WTC11 (cell line): ENCODE data around the gene DHX30. TPM values are rescaled to one million over a fixed set of nuclear protein-coding genes. Genes with fewer than 3 reads are reported as not detected.
A peak's percentile ranks its signal among the peaks of the same experiment; 100 is the strongest.

ENCODE experiments used
- ATAC-seq: fragments of 200-7000 bp; cut with Tn5 transposase; 2 replicates; pipeline ENCODE4 v1.10.0; 2021; ENCODE audit warnings: mild to moderate bottlenecking, moderate library complexity
- CTCF ChIA-PET: fragments of 300-600 bp; sonication (Branson Sonifier 250); formaldehyde crosslinking; loops from one replicate; lab custom pipeline; 2021; ENCODE audit warnings: antibody characterized with exemption; lab: Charles Lee
- POLR2A ChIA-PET: fragments of 350-600 bp; sonication (Branson Sonifier 250); formaldehyde crosslinking; loops from one replicate; lab custom pipeline; 2021; ENCODE audit warnings: antibody characterized with exemption; lab: Charles Lee
- DNase-seq: peaks from one replicate; pipeline ENCODE4 v3.0.0; 2021; ENCODE audit warnings: low spot score
- H3K27ac Mint-ChIP-seq: 2 replicates; pipeline ENCODE4 v1.8.0; 2021; ENCODE audit warnings: mixed read lengths
- H3K27me3 Mint-ChIP-seq: 2 replicates; pipeline ENCODE4 v1.8.0; 2021; ENCODE audit warnings: low read depth, mild to moderate bottlenecking, moderate library complexity, mixed read lengths
- H3K36me3 Mint-ChIP-seq: 2 replicates; pipeline ENCODE4 v1.8.0; 2021; ENCODE audit warnings: mixed read lengths
- H3K4me1 Mint-ChIP-seq: 2 replicates; pipeline ENCODE4 v1.8.0; 2022; ENCODE audit warnings: mixed read lengths
- H3K4me3 Mint-ChIP-seq: 2 replicates; pipeline ENCODE4 v1.8.0; 2021; ENCODE audit warnings: mild to moderate bottlenecking, moderate library complexity, mixed read lengths
- H3K9me3 Mint-ChIP-seq: 2 replicates; pipeline ENCODE4 v1.8.0; 2021; ENCODE audit warnings: mixed read lengths
- CBFB ChIP-seq: sonication (generic); formaldehyde crosslinking; IDR thresholded peaks from 2 replicates; pipeline ENCODE4 v1.8.1; 2022; ENCODE audit warnings: mild to moderate bottlenecking, low read depth, missing genetic modification reagents
- CREB1 ChIP-seq: sonication (generic); formaldehyde crosslinking; IDR thresholded peaks from 2 replicates; pipeline ENCODE4 v1.8.0; 2023; ENCODE audit warnings: mild to moderate bottlenecking, missing genetic modification reagents
- CREM ChIP-seq: sonication (generic); formaldehyde crosslinking; IDR thresholded peaks from 2 replicates; pipeline ENCODE4 v1.8.1; 2022; ENCODE audit warnings: mild to moderate bottlenecking, missing genetic modification reagents, moderate library complexity
- EMX1 ChIP-seq: fragments of 250-450 bp; sonication (Bioruptor Pico); IDR thresholded peaks from 2 replicates; pipeline ENCODE4 v1.8.0; 2021; ENCODE audit warnings: mild to moderate bottlenecking
- ESRRA ChIP-seq: sonication (generic); formaldehyde crosslinking; IDR thresholded peaks from 2 replicates; pipeline ENCODE4 v1.8.1; 2022; ENCODE audit warnings: mild to moderate bottlenecking, missing genetic modification reagents, borderline replicate concordance
- FOXJ3 ChIP-seq: sonication (generic); formaldehyde crosslinking; IDR thresholded peaks from 2 replicates; pipeline ENCODE4 v1.9.0; 2021; ENCODE audit warnings: missing genetic modification reagents, mild to moderate bottlenecking, borderline replicate concordance
- GABPB1 ChIP-seq: sonication (generic); formaldehyde crosslinking; IDR thresholded peaks from 2 replicates; pipeline ENCODE4 v1.8.1; 2023; ENCODE audit warnings: mild to moderate bottlenecking, missing genetic modification reagents
- JUN ChIP-seq: sonication (generic); formaldehyde crosslinking; IDR thresholded peaks from 2 replicates; pipeline ENCODE4 v1.8.0; 2023; ENCODE audit warnings: mild to moderate bottlenecking, missing genetic modification reagents
- MYBL2 ChIP-seq: sonication (generic); formaldehyde crosslinking; IDR thresholded peaks from 2 replicates; pipeline ENCODE4 v1.8.1; 2023; ENCODE audit warnings: mild to moderate bottlenecking, moderate library complexity, missing genetic modification reagents
- NFE2L1 ChIP-seq: sonication (generic); formaldehyde crosslinking; IDR thresholded peaks from 2 replicates; pipeline ENCODE4 v1.8.1; 2023; ENCODE audit warnings: missing genetic modification reagents
- NR1H2 ChIP-seq: sonication (generic); formaldehyde crosslinking; IDR thresholded peaks from 2 replicates; pipeline ENCODE4 v1.9.0; 2021; ENCODE audit warnings: mild to moderate bottlenecking, moderate library complexity, missing genetic modification reagents
- NR3C1 ChIP-seq: sonication (generic); formaldehyde crosslinking; conservative IDR thresholded peaks from 2 replicates; pipeline ENCODE4 v1.8.1; 2023; ENCODE audit warnings: low read depth, mild to moderate bottlenecking, missing genetic modification reagents
- PREB ChIP-seq: sonication (generic); formaldehyde crosslinking; IDR thresholded peaks from 2 replicates; pipeline ENCODE4 v1.8.1; 2022; ENCODE audit warnings: mild to moderate bottlenecking, missing genetic modification reagents, moderate library complexity, borderline replicate concordance
- SMAD4 ChIP-seq: sonication (generic); formaldehyde crosslinking; IDR thresholded peaks from 2 replicates; pipeline ENCODE4 v1.8.0; 2022; ENCODE audit warnings: mild to moderate bottlenecking, missing genetic modification reagents
- SOX15 ChIP-seq: fragments of 250-450 bp; sonication (Bioruptor Pico); IDR thresholded peaks from 2 replicates; pipeline ENCODE4 v1.9.0; 2021; ENCODE audit warnings: mild to moderate bottlenecking
- TCF7 ChIP-seq: sonication (generic); formaldehyde crosslinking; IDR thresholded peaks from 2 replicates; pipeline ENCODE4 v1.8.0; 2022; ENCODE audit warnings: mild to moderate bottlenecking, low read depth, missing genetic modification reagents, moderate library complexity
- TP53 ChIP-seq: sonication (generic); formaldehyde crosslinking; IDR thresholded peaks from 2 replicates; pipeline ENCODE4 v1.8.1; 2023; ENCODE audit warnings: mild to moderate bottlenecking, missing genetic modification reagents
- ZNF138 ChIP-seq: sonication (generic); formaldehyde crosslinking; conservative IDR thresholded peaks from 2 replicates; pipeline ENCODE4 v1.8.1; 2022; ENCODE audit warnings: mild to moderate bottlenecking, moderate library complexity, missing genetic modification reagents
- ZNF232 ChIP-seq: sonication (generic); formaldehyde crosslinking; IDR thresholded peaks from 2 replicates; pipeline ENCODE4 v1.8.0; 2022; ENCODE audit warnings: mild to moderate bottlenecking, missing genetic modification reagents
- ZNF263 ChIP-seq: sonication (generic); formaldehyde crosslinking; IDR thresholded peaks from 2 replicates; pipeline ENCODE4 v1.8.1; 2022; ENCODE audit warnings: low read depth, mild to moderate bottlenecking, moderate library complexity, missing genetic modification reagents
- ZNF281 ChIP-seq: sonication (generic); formaldehyde crosslinking; IDR thresholded peaks from 2 replicates; pipeline ENCODE4 v1.8.0; 2023; ENCODE audit warnings: mild to moderate bottlenecking, missing genetic modification reagents
- ZNF416 ChIP-seq: fragments of 250-450 bp; sonication (Bioruptor Pico); IDR thresholded peaks from 2 replicates; pipeline ENCODE4 v1.9.0; 2021; ENCODE audit warnings: mild to moderate bottlenecking, inconsistent platforms
- total RNA-seq: library from RNA; stranded (reverse); gene quantifications from 3 replicates; pipeline ENCODE4 v1.2.3, GENCODE V29; 2021
- TF ChIP-seq, protein P1 (sequence below): fragments of 200-600 bp; IDR thresholded peaks from 2 replicates; pipeline ENCODE4 v1.8.0; 2022; ENCODE audit warnings: antibody characterized with exemption
- TF ChIP-seq, protein P2 (sequence below): sonication (generic); formaldehyde crosslinking; IDR thresholded peaks from 2 replicates; pipeline ENCODE4 v1.8.0; 2022; ENCODE audit warnings: missing genetic modification reagents
- TF ChIP-seq, protein P3 (sequence below): sonication (generic); formaldehyde crosslinking; IDR thresholded peaks from 2 replicates; pipeline ENCODE4 v1.8.1; 2022; ENCODE audit warnings: mild to moderate bottlenecking, moderate library complexity, missing genetic modification reagents
- TF ChIP-seq, protein P4 (sequence below): sonication (generic); formaldehyde crosslinking; IDR thresholded peaks from 2 replicates; pipeline ENCODE4 v1.8.1; 2023; ENCODE audit warnings: mild to moderate bottlenecking, missing genetic modification reagents, moderate library complexity

The DHX30 gene
- total RNA-seq, 1 experiment from 2014 or later = 98.1 TPM

GRCh38 chr3:47824541-47825473, 21.9 kb downstream of the DHX30 start:
- H3K36me3 Mint-ChIP-seq = peaks cover 44% of the 10 kb centered on the region
- CTCF ChIA-PET = interaction anchor here (0.6 to 4.1 kb wide), 31 partner anchors 10 to 611 kb away, joined by 3 to 66 read pairs (median 4); partner anchors contain the start of genes CDC25A and DHX30
- H3K27me3 Mint-ChIP-seq = no peaks in the 10 kb centered on the region
- DNase-seq (peak; percentile 82), ATAC-seq (peak; percentile 99)
- H3K4me1 Mint-ChIP-seq = peaks cover 11% of the 10 kb centered on the region
- peak overlapping the region; percentile 91 for H3K27ac Mint-ChIP-seq
- POLR2A ChIA-PET = interaction anchor here (0.6 to 3.2 kb wide), 8 partner anchors 9 to 918 kb away, joined by 3 to 15 read pairs (median 4); partner anchors contain the start of gene CDC25A
- no peaks in the 10 kb centered on the region for H3K9me3 Mint-ChIP-seq
- H3K4me3 Mint-ChIP-seq = peak overlapping the region; percentile 94
- TF ChIP-seq PREB (0 out of 2 replicates have a peak, but pooled peaks have one; percentile 56), SOX15 (CRISPR knock-in tag) (no peak), SMAD4 (CRISPR knock-in tag) (no peak), ESRRA (CRISPR knock-in tag) (peak; percentile 77; the same call in 1 of the 2 replicates), NR3C1 (CRISPR knock-in tag) (0 out of 2 replicates have a peak, but pooled peaks have one; percentile 42), CBFB (peak; percentile 90; the same call in 1 of the 2 replicates), NR1H2 (CRISPR knock-in tag) (no peak), ZNF263 (CRISPR knock-in tag) (no peak), CREB1 (CRISPR knock-in tag) (peak; percentile 73), TP53 (CRISPR knock-in tag) (peak; percentile 85), NFE2L1 (CRISPR knock-in tag) (peak; percentile 38; the same call in 1 of the 2 replicates), EMX1 (peak; percentile 83; the same call in 1 of the 2 replicates), JUN (CRISPR knock-in tag) (peak; percentile 18; the same call in 1 of the 2 replicates), MYBL2 (peak; percentile 27; the same call in 1 of the 2 replicates), FOXJ3 (no peak), ZNF281 (CRISPR knock-in tag) (no peak), ZNF416 (CRISPR knock-in tag) (0 out of 2 replicates have a peak, but pooled peaks have one; percentile 15), ZNF138 (CRISPR knock-in tag) (peak; percentile 87), ZNF232 (CRISPR knock-in tag) (no peak), CREM (CRISPR knock-in tag) (peak; percentile 86; the same call in 1 of the 2 replicates), GABPB1 (CRISPR knock-in tag) (peak; percentile 54; the same call in 1 of the 2 replicates), TCF7 (CRISPR knock-in tag) (peak; percentile 73; the same call in 1 of the 2 replicates)
- TF ChIP-seq, protein P1, sequence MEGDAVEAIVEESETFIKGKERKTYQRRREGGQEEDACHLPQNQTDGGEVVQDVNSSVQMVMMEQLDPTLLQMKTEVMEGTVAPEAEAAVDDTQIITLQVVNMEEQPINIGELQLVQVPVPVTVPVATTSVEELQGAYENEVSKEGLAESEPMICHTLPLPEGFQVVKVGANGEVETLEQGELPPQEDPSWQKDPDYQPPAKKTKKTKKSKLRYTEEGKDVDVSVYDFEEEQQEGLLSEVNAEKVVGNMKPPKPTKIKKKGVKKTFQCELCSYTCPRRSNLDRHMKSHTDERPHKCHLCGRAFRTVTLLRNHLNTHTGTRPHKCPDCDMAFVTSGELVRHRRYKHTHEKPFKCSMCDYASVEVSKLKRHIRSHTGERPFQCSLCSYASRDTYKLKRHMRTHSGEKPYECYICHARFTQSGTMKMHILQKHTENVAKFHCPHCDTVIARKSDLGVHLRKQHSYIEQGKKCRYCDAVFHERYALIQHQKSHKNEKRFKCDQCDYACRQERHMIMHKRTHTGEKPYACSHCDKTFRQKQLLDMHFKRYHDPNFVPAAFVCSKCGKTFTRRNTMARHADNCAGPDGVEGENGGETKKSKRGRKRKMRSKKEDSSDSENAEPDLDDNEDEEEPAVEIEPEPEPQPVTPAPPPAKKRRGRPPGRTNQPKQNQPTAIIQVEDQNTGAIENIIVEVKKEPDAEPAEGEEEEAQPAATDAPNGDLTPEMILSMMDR = peak; percentile 41; the same call in 1 of the 2 replicates
- TF ChIP-seq, protein P2, sequence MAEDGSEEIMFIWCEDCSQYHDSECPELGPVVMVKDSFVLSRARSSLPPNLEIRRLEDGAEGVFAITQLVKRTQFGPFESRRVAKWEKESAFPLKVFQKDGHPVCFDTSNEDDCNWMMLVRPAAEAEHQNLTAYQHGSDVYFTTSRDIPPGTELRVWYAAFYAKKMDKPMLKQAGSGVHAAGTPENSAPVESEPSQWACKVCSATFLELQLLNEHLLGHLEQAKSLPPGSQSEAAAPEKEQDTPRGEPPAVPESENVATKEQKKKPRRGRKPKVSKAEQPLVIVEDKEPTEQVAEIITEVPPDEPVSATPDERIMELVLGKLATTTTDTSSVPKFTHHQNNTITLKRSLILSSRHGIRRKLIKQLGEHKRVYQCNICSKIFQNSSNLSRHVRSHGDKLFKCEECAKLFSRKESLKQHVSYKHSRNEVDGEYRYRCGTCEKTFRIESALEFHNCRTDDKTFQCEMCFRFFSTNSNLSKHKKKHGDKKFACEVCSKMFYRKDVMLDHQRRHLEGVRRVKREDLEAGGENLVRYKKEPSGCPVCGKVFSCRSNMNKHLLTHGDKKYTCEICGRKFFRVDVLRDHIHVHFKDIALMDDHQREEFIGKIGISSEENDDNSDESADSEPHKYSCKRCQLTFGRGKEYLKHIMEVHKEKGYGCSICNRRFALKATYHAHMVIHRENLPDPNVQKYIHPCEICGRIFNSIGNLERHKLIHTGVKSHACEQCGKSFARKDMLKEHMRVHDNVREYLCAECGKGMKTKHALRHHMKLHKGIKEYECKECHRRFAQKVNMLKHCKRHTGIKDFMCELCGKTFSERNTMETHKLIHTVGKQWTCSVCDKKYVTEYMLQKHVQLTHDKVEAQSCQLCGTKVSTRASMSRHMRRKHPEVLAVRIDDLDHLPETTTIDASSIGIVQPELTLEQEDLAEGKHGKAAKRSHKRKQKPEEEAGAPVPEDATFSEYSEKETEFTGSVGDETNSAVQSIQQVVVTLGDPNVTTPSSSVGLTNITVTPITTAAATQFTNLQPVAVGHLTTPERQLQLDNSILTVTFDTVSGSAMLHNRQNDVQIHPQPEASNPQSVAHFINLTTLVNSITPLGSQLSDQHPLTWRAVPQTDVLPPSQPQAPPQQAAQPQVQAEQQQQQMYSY (CRISPR knock-in tag) = 0 out of 2 replicates have a peak, but pooled peaks have one; percentile 9
- TF ChIP-seq, protein P3, sequence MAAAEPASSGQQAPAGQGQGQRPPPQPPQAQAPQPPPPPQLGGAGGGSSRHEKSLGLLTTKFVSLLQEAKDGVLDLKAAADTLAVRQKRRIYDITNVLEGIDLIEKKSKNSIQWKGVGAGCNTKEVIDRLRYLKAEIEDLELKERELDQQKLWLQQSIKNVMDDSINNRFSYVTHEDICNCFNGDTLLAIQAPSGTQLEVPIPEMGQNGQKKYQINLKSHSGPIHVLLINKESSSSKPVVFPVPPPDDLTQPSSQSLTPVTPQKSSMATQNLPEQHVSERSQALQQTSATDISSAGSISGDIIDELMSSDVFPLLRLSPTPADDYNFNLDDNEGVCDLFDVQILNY (CRISPR knock-in tag) = peak; percentile 94
- TF ChIP-seq, protein P4, sequence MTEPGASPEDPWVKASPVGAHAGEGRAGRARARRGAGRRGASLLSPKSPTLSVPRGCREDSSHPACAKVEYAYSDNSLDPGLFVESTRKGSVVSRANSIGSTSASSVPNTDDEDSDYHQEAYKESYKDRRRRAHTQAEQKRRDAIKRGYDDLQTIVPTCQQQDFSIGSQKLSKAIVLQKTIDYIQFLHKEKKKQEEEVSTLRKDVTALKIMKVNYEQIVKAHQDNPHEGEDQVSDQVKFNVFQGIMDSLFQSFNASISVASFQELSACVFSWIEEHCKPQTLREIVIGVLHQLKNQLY (CRISPR knock-in tag) = peak; percentile 86; the same call in 1 of the 2 replicates
